Naive thymus-derived CD4-positive, alpha-beta T cell (primary cell): ENCODE results near the gene ADAMTS17. TPM values are rescaled to one million over a fixed set of nuclear protein-coding genes. Genes with fewer than 3 reads are reported as not detected.
"Not testable (repeated sequence)": the region's sequence is repeated elsewhere in the genome, so short reads cannot be mapped to it uniquely, and the experiment has no call there.

Experiments used
- ATAC-seq: fragments of 150-1000 bp; cut with Tn5 transposase; 2 replicates; pipeline ENCODE4 v1.10.0; 2021; ENCODE audit warnings: mild to moderate bottlenecking, moderate library complexity
- CTCF ChIA-PET: fragments of 350-600 bp; sonication (Branson Sonifier 250); formaldehyde crosslinking; loops from one replicate; lab custom pipeline; 2021; ENCODE audit warnings: antibody characterized with exemption; lab: Charles Lee
- POLR2A ChIA-PET: fragments of 350-600 bp; sonication (Branson Sonifier 250); formaldehyde crosslinking; loops from one replicate; lab custom pipeline; 2021; ENCODE audit warnings: antibody characterized with exemption, inconsistent platforms; lab: Charles Lee
- DNase-seq, 9 donors: peaks; one replicate each; pipeline versions ENCODE4 v3.0.0 to v3.0.0-alpha.2; 2020 to 2022; ENCODE audit warnings: mixed read lengths in 1 of 9
- H3K27ac ChIP-seq: one replicate; pipeline ENCODE4 v1.7.0; 2013; ENCODE audit warnings: mild to moderate bottlenecking, low read depth, low read length, moderate library complexity
- H3K27me3 ChIP-seq, 2 donors: one replicate each; pipeline ENCODE4 v1.7.0; 2013; ENCODE audit warnings: low read length in 2 of 2, mild to moderate bottlenecking in 2 of 2, moderate library complexity in 2 of 2; ENCODE audit not compliant: control insufficient read depth in 2 of 2, insufficient read depth in 2 of 2
- H3K36me3 ChIP-seq, 3 experiments: 1 replicate in 2 of 3; 2 replicates in 1 of 3; pipeline ENCODE4 v1.7.0; 2013; ENCODE audit warnings: low read length in 3 of 3, mild to moderate bottlenecking in 3 of 3, moderate library complexity in 1 of 3; ENCODE audit not compliant: insufficient read depth in 3 of 3, control insufficient read depth in 2 of 3
- H3K4me1 ChIP-seq, 2 donors: one replicate each; pipeline ENCODE4 v1.7.0; 2013; ENCODE audit warnings: low read length in 2 of 2, mild to moderate bottlenecking in 2 of 2, moderate library complexity in 1 of 2; ENCODE audit not compliant: control insufficient read depth in 2 of 2, insufficient read depth in 2 of 2
- H3K4me3 ChIP-seq: 2 replicates; pipeline ENCODE4 v1.7.0; 2013; ENCODE audit warnings: mild to moderate bottlenecking, low read length
- H3K9me3 ChIP-seq, 3 experiments: 1 replicate in 2 of 3; 2 replicates in 1 of 3; pipeline ENCODE4 v1.7.0; 2013; ENCODE audit warnings: low read length in 3 of 3; ENCODE audit not compliant: control insufficient read depth in 2 of 3
- H3K27ac Mint-ChIP-seq, 9 donors: one replicate each; pipeline ENCODE4 v1.8.0; 2020 to 2022; ENCODE audit warnings: mixed read lengths in 9 of 9, mild to moderate bottlenecking in 8 of 9, moderate library complexity in 5 of 9, inconsistent platforms in 2 of 9
- H3K27me3 Mint-ChIP-seq, 5 donors: one replicate each; pipeline ENCODE4 v1.8.0; 2021 to 2022; ENCODE audit warnings: mixed read lengths in 5 of 5, mild to moderate bottlenecking in 1 of 5
- H3K36me3 Mint-ChIP-seq, 5 donors: one replicate each; pipeline ENCODE4 v1.8.0; 2020 to 2022; ENCODE audit warnings: mixed read lengths in 5 of 5, mild to moderate bottlenecking in 3 of 5, inconsistent platforms in 1 of 5
- H3K4me1 Mint-ChIP-seq, 7 donors: one replicate each; pipeline ENCODE4 v1.8.0; 2020 to 2022; ENCODE audit warnings: mixed read lengths in 7 of 7, mild to moderate bottlenecking in 3 of 7, inconsistent platforms in 1 of 7
- H3K4me3 Mint-ChIP-seq, 10 donors: one replicate each; pipeline ENCODE4 v1.8.0; 2020 to 2022; ENCODE audit warnings: mild to moderate bottlenecking in 10 of 10, mixed read lengths in 10 of 10, moderate library complexity in 6 of 10, inconsistent platforms in 2 of 10
- H3K9me3 Mint-ChIP-seq, 11 donors: one replicate each; pipeline ENCODE4 v1.8.0; 2020 to 2022; ENCODE audit warnings: mixed read lengths in 11 of 11, mild to moderate bottlenecking in 4 of 11, inconsistent platforms in 1 of 11, moderate library complexity in 1 of 11
- intact Hi-C, 2 donors: fragments of 100-400 bp; cut with micrococcal nuclease; formaldehyde crosslinking; loops; one replicate each; pipeline ENCODE4 v1.15.1; 2023
- polyA plus RNA-seq, 2 donors: library from polyadenylated mRNA; unstranded; fragments of 300-500 nt; fragmentation: Illumina TruSeq; gene quantifications; one replicate each; pipeline ENCODE4 v1.2.3, GENCODE V29; 2021
- total RNA-seq, 6 experiments: library from RNA in 5 of 6; stranded (reverse) in 5 of 6; gene quantifications; 1 replicate in 5 of 6; 2 replicates in 1 of 6; pipeline ENCODE4 v1.2.3 and lab custom pipeline; 2021 to 2026

The ADAMTS17 gene
- total and polyA plus RNA-seq, 7 experiments from 2014 or later = 1.5 to 13.5 (median 3.2) TPM

- Mint-ChIP-seq H3K4me1 (no peaks in the 10 kb centered on the region), H3K36me3 (peaks cover 0 to 14% (median 0%) of the 10 kb centered on the region in 5 donors), H3K4me3 (no peak overlapping the region), H3K27ac (no peak overlapping the region), H3K27me3 (no peaks in the 10 kb centered on the region), H3K9me3 (no peaks in the 10 kb centered on the region)
- POLR2A ChIA-PET = no interaction called here
- no peak for ATAC-seq
- H3K27ac ChIP-seq = no peak overlapping the region
- no peaks in the 10 kb centered on the region for H3K4me1 ChIP-seq
- DNase-seq = no peak
- H3K9me3 ChIP-seq = no peaks in the 10 kb centered on the region
- H3K27me3 ChIP-seq = no peaks in the 10 kb centered on the region
- CTCF ChIA-PET = no interaction called here
- intact Hi-C loops = no loop called here
- peaks cover 0 to under 1% (median 0%) of the 10 kb centered on the region in 3 experiments for H3K36me3 ChIP-seq
- H3K4me3 ChIP-seq = no peak overlapping the region
These were observed 361.0 kb downstream of the ADAMTS17 start for GRCh38 chr15:99980752-99981151.

GRCh38 chr15:99979886-99980285, 361.9 kb downstream of the ADAMTS17 start:
- H3K27me3 ChIP-seq, DNase-seq, H3K27ac ChIP-seq, H3K9me3 Mint-ChIP-seq, H3K4me3 ChIP-seq, H3K27ac Mint-ChIP-seq, H3K36me3 ChIP-seq, H3K4me1 ChIP-seq, ATAC-seq, H3K9me3 ChIP-seq, intact Hi-C loops, H3K4me3 Mint-ChIP-seq, POLR2A ChIA-PET, H3K4me1 Mint-ChIP-seq, H3K27me3 Mint-ChIP-seq: not testable (repeated sequence)
- H3K36me3 Mint-ChIP-seq = peaks cover 0 to 18% (median 0%) of the 10 kb centered on the region in 5 donors
- CTCF ChIA-PET = interaction anchor here (0.6 kb wide), 1 partner anchor 624 kb away, joined by 7 read pairs; no protein-coding TSS in a partner anchor

GRCh38 chr15:99979371-99979770, 362.4 kb downstream of the ADAMTS17 start:
- H3K27ac Mint-ChIP-seq = no peak overlapping the region
- no peaks in the 10 kb centered on the region for H3K27me3 ChIP-seq
- no peak overlapping the region for H3K4me3 ChIP-seq
- no peaks in the 10 kb centered on the region for H3K9me3 ChIP-seq
- H3K36me3 Mint-ChIP-seq = peaks cover 0 to 20% (median 0%) of the 10 kb centered on the region in 5 donors
- H3K27ac ChIP-seq = no peak overlapping the region
- H3K4me1 ChIP-seq = no peaks in the 10 kb centered on the region
- ChIA-PET CTCF (no interaction called here), POLR2A (no interaction called here)
- peaks cover 0 to 3% (median 0%) of the 10 kb centered on the region in 3 experiments for H3K36me3 ChIP-seq
- intact Hi-C loops = no loop called here
- H3K9me3 Mint-ChIP-seq = no peaks in the 10 kb centered on the region
- DNase-seq (no peak), ATAC-seq (no peak)
- H3K4me1 Mint-ChIP-seq = no peaks in the 10 kb centered on the region
- no peak overlapping the region for H3K4me3 Mint-ChIP-seq
- no peaks in the 10 kb centered on the region for H3K27me3 Mint-ChIP-seq

- no peak overlapping the region for H3K4me3 ChIP-seq
- no peak for ATAC-seq
- no peak overlapping the region for H3K27ac Mint-ChIP-seq
- no peaks in the 10 kb centered on the region for H3K27me3 Mint-ChIP-seq
- no peaks in the 10 kb centered on the region for H3K9me3 ChIP-seq
- H3K4me1 ChIP-seq = no peaks in the 10 kb centered on the region
- ChIA-PET CTCF (no interaction called here), POLR2A (no interaction called here)
- no peaks in the 10 kb centered on the region for H3K9me3 Mint-ChIP-seq
- H3K4me3 Mint-ChIP-seq = no peak overlapping the region
- no peaks in the 10 kb centered on the region for H3K27me3 ChIP-seq
- intact Hi-C loops = no loop called here
- H3K36me3 Mint-ChIP-seq = peaks cover 0 to 29% (median 4%) of the 10 kb centered on the region in 5 donors
- no peak overlapping the region for H3K27ac ChIP-seq
- H3K36me3 ChIP-seq = peaks cover 0 to 3% (median 0%) of the 10 kb centered on the region in 3 experiments
- DNase-seq = no peak
- H3K4me1 Mint-ChIP-seq = no peaks in the 10 kb centered on the region
These were observed 363.3 kb downstream of the ADAMTS17 start for GRCh38 chr15:99978426-99978825.

- POLR2A ChIA-PET = no interaction called here
- no peak overlapping the region for H3K27ac Mint-ChIP-seq
These were observed 363.8 kb downstream of the ADAMTS17 start for GRCh38 chr15:99977929-99978328.

GRCh38 chr15:99976811-99977271, 364.9 kb downstream of the ADAMTS17 start:
- Mint-ChIP-seq H3K9me3 (no peaks in the 10 kb centered on the region), H3K36me3 (peaks cover 0 to 34% (median 4%) of the 10 kb centered on the region in 5 donors), H3K4me1 (no peaks in the 10 kb centered on the region), H3K4me3 (no peak overlapping the region), H3K27me3 (no peaks in the 10 kb centered on the region), H3K27ac (no peak overlapping the region)
- H3K36me3 ChIP-seq = peaks cover 0 to 3% (median 0%) of the 10 kb centered on the region in 3 experiments
- no peaks in the 10 kb centered on the region for H3K4me1 ChIP-seq
- DNase-seq (no peak), ATAC-seq (no peak)
- no peaks in the 10 kb centered on the region for H3K9me3 ChIP-seq
- CTCF ChIA-PET = no interaction called here
- no peak overlapping the region for H3K27ac ChIP-seq
- H3K4me3 ChIP-seq = no peak overlapping the region
- intact Hi-C loops = no loop called here
- POLR2A ChIA-PET = no interaction called here
- no peaks in the 10 kb centered on the region for H3K27me3 ChIP-seq

More at GRCh38 chr15:99977929-99978328, 363.8 kb downstream of the ADAMTS17 start:
- Mint-ChIP-seq H3K27me3 (no peaks in the 10 kb centered on the region), H3K4me3 (no peak overlapping the region), H3K9me3 (no peaks in the 10 kb centered on the region), H3K4me1 (no peaks in the 10 kb centered on the region), H3K36me3 (peaks cover 0 to 34% (median 4%) of the 10 kb centered on the region in 5 donors)
- DNase-seq (no peak), ATAC-seq (no peak)
- CTCF ChIA-PET = no interaction called here
- H3K9me3 ChIP-seq = no peaks in the 10 kb centered on the region
- H3K27ac ChIP-seq = no peak overlapping the region
- peaks cover 0 to 3% (median 0%) of the 10 kb centered on the region in 3 experiments for H3K36me3 ChIP-seq
- H3K4me3 ChIP-seq = no peak overlapping the region
- intact Hi-C loops = no loop called here
- H3K4me1 ChIP-seq = no peaks in the 10 kb centered on the region
- no peaks in the 10 kb centered on the region for H3K27me3 ChIP-seq

- Histone ChIP-seq H3K4me1 (no peaks in the 10 kb centered on the region), H3K4me3 (no peak overlapping the region), H3K27ac (no peak overlapping the region), H3K9me3 (no peaks in the 10 kb centered on the region), H3K36me3 (peaks cover 0 to 3% (median 0%) of the 10 kb centered on the region in 3 experiments), H3K27me3 (no peaks in the 10 kb centered on the region)
- ATAC-seq (peak; percentile 20), DNase-seq (no peak)
- no peak overlapping the region for H3K4me3 Mint-ChIP-seq
- H3K9me3 Mint-ChIP-seq = no peaks in the 10 kb centered on the region
- no peak overlapping the region for H3K27ac Mint-ChIP-seq
- intact Hi-C loops = no loop called here
- peaks cover 0 to 38% (median 4%) of the 10 kb centered on the region in 5 donors for H3K36me3 Mint-ChIP-seq
- no peaks in the 10 kb centered on the region for H3K27me3 Mint-ChIP-seq
- ChIA-PET POLR2A (no interaction called here), CTCF (no interaction called here)
- no peaks in the 10 kb centered on the region for H3K4me1 Mint-ChIP-seq
These were observed 365.8 kb downstream of the ADAMTS17 start for GRCh38 chr15:99976000-99976399.
